HK-2 (cell line): ENCODE measurements around the gene TMEM53.

ENCODE experiments used
- DNase-seq: peaks from one replicate; pipeline ENCODE4 v3.0.0-alpha.2; 2018; ENCODE audit not compliant: unreplicated experiment

Gene TMEM53

GRCh38 chr1:44603718-44604117 is 70.6 kb downstream of the TMEM53 start:
- DNase-seq = no peak
